ENCODE measurements around the gene SUMF1.

SUMF1 gene

GRCh38 chr3:4411236-4411635, 55.8 kb downstream of the SUMF1 start:
- no peak for DNase-seq

- no peak for DNase-seq
Measured at GRCh38 chr3:4410606-4411005, 56.5 kb downstream of the SUMF1 start.

- no peak for DNase-seq
Measured at GRCh38 chr3:4409971-4410573, 57.0 kb downstream of the SUMF1 start.

- DNase-seq, result no peak
Measured at GRCh38 chr3:4409415-4409814, 57.7 kb downstream of the SUMF1 start.

DNA sequence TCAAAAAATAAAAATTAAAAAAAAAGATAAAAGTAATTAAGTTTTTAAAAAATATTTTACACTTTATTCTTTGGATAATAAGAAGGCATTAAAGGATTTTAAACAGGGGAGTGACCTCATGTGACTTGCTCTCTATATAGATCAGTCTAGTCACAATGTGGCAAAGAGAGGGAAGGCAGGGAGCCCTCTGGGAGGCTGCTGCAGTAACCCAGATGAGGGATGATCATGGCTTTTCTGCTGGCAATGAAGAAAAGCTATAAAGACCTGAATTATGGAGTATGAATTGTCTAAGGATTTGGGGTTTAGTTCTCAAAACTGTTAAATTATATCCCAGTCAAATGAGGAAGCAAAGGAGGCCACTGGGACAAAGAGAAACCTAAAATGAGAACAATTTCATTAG, 58.1 kb downstream of the SUMF1 start:
- no peak for DNase-seq

DNA sequence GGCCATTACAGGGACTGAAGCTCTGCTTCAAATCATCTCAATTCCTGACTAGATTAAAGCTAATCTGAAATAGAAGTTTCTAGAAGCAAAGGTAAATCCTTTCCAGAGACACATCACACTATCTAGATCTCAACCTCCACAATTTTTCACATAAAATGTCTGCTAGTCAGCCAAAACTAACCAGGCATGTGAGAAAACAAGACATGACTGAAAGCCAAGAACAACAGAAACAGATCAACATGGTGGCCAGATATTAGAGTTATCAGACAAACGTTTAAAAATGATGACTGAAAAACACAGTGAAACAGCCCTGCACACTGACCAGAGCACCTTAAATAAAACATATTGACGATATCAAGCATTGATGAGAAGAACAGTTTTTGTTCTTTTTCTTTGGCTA, 59.1 kb downstream of the SUMF1 start:
- DNase-seq, result no peak

GRCh38 chr3:4406746-4407568, 60.1 kb downstream of the SUMF1 start:
- no peak for DNase-seq

- no peak for DNase-seq
Measured at GRCh38 chr3:4404881-4405280, 62.2 kb downstream of the SUMF1 start.

- DNase-seq, result no peak
Measured at GRCh38 chr3:4401441-4401840, 65.6 kb downstream of the SUMF1 start.

DNA sequence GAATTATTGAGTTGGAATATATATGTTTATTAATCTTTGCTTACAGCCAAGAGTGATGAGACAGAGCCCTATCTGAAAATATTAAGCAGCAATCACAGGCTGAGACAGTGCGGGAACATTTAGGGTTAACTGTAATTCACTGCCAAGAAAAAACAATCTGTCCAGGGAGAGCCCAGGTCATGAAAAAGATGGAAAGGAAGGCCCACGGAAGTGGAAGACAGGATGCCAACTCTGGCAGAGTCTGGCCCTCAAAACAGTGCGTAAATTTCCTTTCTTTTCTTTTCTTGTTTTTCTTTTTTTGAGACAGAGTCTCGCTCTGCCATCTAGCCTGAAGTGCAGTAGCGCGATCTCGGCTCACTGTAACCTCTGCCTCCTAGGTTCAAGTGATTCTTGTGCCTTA, 67.6 kb downstream of the SUMF1 start:
- DNase-seq, result no peak

DNA sequence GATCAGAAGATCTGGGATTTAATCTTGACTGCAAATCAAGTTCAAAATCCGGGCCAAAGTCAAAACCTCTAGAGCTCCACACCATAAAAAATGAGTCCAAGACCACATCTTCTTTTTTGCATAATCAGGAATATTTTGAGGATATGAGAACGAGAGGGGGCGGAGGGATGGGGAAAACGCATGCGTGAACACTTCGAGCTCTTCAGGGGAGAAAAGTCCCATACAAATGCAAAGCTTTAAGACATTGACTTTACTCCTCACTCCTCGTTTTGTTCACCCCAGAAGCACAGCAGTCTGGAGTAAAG, 68.2 kb downstream of the SUMF1 start:
- no peak for DNase-seq

- no peak for DNase-seq
Measured at GRCh38 chr3:4398120-4398940, 68.7 kb downstream of the SUMF1 start.

GRCh38 chr3:4397466-4397865, 69.6 kb downstream of the SUMF1 start:
- DNase-seq, result no peak

GRCh38 chr3:4396542-4396941, 70.5 kb downstream of the SUMF1 start:
- no peak for DNase-seq

GRCh38 chr3:4396006-4396405, 71.1 kb downstream of the SUMF1 start:
- no peak for DNase-seq

- no peak for DNase-seq
Measured at GRCh38 chr3:4395448-4395847, 71.6 kb downstream of the SUMF1 start.

GRCh38 chr3:4394567-4394966, 72.5 kb downstream of the SUMF1 start:
- no peak for DNase-seq

GRCh38 chr3:4394048-4394447, 73.0 kb downstream of the SUMF1 start:
- no peak for DNase-seq

GRCh38 chr3:4392992-4393391, 74.1 kb downstream of the SUMF1 start:
- no peak for DNase-seq

DNA sequence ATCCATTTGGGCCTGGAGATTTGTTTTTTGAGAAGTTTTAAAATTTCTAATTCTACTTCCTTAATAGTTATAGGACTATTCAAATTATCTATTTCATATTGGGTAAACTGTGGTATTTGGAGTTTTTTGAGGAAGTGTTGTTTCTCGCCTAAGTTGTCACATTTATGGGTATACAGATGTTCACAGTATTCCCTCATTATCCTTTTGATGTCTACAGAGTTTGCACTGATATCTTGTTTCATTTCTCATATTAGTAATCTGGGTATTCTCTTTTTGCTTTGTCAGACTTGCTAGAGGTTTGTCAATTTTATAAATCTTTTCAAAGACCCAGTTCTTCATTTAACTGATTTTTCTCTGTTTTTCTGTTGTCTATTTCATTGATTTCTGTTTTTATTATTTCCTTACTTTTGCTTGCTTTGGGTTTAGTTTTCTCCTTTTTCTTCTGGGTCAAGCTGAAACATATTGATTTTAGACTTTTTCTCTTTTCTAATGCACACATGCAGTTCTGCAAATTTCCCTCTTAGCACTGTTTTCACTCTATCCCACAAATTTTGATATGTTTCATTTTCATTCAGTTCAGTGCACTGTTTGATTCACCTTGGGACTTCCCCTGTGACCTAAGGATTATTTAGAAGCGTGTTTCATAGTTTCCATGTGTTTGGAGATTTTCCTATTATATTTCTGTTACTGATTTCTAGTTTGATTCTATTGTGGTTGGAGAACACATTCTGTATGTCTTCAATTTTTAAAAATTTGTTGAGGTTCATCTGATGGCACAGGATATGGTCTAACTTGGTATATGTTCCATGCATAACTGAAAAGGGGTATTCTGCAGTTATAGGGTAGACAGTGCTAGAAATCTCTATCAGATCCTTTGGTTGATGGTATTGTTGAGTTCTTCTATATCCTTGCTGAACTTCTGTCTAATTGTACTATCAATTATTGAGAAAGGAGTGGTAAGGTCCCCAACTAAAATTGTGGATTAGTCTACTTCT, 79.6 kb downstream of the SUMF1 start:
- DNase-seq, result no peak

DNA sequence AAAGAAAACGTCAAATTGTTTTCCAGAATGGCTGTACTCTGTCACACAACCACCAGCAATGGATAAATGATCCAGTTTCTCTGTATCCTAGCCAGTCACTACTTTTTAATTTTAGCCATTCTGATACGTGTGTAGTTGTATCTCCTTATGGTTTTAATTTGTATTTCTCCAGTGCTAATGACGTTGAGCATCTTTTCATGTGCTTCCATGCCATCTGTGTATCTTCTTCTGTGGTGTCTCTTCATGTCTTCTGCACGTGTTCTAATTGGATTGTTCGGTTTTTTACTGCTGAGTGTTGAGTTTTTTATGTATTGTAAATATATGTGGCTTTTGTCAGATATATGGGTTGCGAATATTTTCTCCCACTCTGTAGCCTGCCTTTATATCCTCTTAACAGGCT, 81.9 kb downstream of the SUMF1 start:
- DNase-seq, result no peak

DNA sequence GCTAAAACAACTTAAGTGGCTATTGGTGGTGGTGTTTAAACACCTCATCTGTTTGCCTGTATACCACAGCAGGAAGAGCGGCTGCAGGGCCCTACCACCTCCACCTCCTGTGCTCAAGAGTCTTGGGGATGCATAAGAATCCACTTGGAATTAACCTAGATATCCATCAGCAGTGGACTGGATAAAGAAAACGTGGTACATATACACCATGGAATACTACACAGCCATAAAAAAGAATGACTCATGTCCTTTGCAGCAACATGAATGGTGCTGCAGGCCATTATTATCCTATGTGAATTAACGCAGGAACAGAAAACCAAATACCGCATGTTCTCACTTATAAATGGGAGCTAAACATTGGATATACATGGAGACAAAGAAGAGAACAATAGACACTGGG, 87.1 kb downstream of the SUMF1 start:
- no peak for DNase-seq

DNA sequence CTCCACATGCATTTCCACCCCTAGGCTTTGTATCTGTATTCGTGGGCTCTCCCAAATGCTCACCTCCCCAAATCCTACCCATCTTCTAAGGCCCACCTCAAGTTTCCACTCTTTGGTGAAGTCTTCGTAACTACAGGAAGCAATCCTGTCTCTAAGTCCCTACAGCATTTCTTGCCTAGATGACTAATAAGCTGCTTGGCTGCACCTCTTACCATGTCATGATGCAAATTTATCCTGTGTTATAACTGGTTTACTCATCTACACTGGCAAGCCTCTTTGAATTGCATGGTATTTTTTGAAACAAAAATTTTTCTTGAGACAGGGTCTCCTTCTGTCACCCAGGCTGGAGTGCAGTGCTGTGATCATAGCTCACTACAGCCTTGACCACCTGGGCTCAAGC, 90.6 kb downstream of the SUMF1 start:
- DNase-seq, result no peak

All from NCI-H1048 (cell line).